HCT116 (cell line): ENCODE measurements around the gene EXOSC3. TPM values are rescaled to one million over a fixed set of nuclear protein-coding genes. Genes with fewer than 3 reads are reported as not detected.

Source experiments
- ATAC-seq: fragments of 200-7000 bp; cut with Tn5 transposase; 2 replicates; pipeline ENCODE4 v1.9.1; 2020; ENCODE audit warnings: mild to moderate bottlenecking, moderate library complexity
- BruUV-seq: library from RNA; stranded (reverse); fragments of 400-500 nt; replicated peaks from 2 replicates; lab custom pipeline; 2021; lab: Mats Ljungman, UMichigan
- CTCF ChIA-PET: fragments of 300-600 bp; sonication (Branson Sonifier 250); formaldehyde crosslinking; loops from one replicate; lab custom pipeline; 2021; ENCODE audit warnings: antibody characterized with exemption; lab: Charles Lee
- POLR2A ChIA-PET: fragments of 300-600, 350-600 bp; sonication (Branson Sonifier 250); formaldehyde crosslinking; loops from one replicate; lab custom pipeline; 2021; ENCODE audit warnings: antibody characterized with exemption; lab: Charles Lee
- RAD21 ChIA-PET, 2 experiments: fragments of 300-600 bp; sonication (Branson Sonifier 250); formaldehyde crosslinking; loops; one replicate each; lab custom pipeline; 2023; ENCODE audit warnings: low total read pairs in 2 of 2; ENCODE audit not compliant: uncharacterized antibody in 2 of 2, unreplicated experiment in 2 of 2, low non-redundant PET in 1 of 2; lab: Charles Lee
- DNase-seq: peaks from one replicate; pipeline ENCODE4 v3.0.0-alpha.2; 2010; ENCODE audit warnings: low read depth, low spot score
- H2AFZ ChIP-seq: fragments of 200-600 bp; shearing (Covaris generic), sonication (generic); 2 replicates; pipeline ENCODE4 v1.6.1; 2017; ENCODE audit warnings: low read depth, mixed run types, mixed read lengths, antibody characterized with exemption, low read length; ENCODE audit not compliant: poor library complexity, severe bottlenecking
- H3K27ac ChIP-seq: 2 replicates; pipeline ENCODE4 v1.5.1; 2012; ENCODE audit warnings: low read depth, low read length
- H3K27me3 ChIP-seq: fragments of 200-600 bp; sonication (generic); 2 replicates; pipeline ENCODE4 v1.6.1; 2016; ENCODE audit warnings: mixed run types, low read length, mixed read lengths; ENCODE audit not compliant: insufficient read depth
- H3K36me3 ChIP-seq, 2 experiments: fragments of 200-500 bp in 1 of 2; fragments of 200-600 bp in 1 of 2; sonication (Bioruptor generic) in 1 of 2; sonication (generic) in 1 of 2; 2 replicates each; pipeline versions ENCODE4 v1.5.1 to v1.6.1; 2014 to 2016; ENCODE audit warnings: low read length in 2 of 2, inconsistent platforms in 1 of 2, mixed read lengths in 1 of 2, mixed run types in 1 of 2; ENCODE audit not compliant: insufficient read depth in 2 of 2, control insufficient read depth in 1 of 2
- H3K4me1 ChIP-seq, 2 experiments: fragments of 200-600 bp in 1 of 2; sonication (generic) in 1 of 2; 2 replicates each; pipeline versions ENCODE4 v1.5.1 to v1.6.1; 2012 to 2017; ENCODE audit warnings: low read length in 2 of 2, inconsistent platforms in 1 of 2, mild to moderate bottlenecking in 1 of 2, mixed read lengths in 1 of 2, mixed run types in 1 of 2, moderate library complexity in 1 of 2; ENCODE audit not compliant: insufficient read depth in 2 of 2, control insufficient read depth in 1 of 2
- H3K4me2 ChIP-seq: fragments of 200-600 bp; sonication (generic); 2 replicates; pipeline ENCODE4 v1.6.1; 2017; ENCODE audit warnings: mixed run types, low read length, mixed read lengths
- H3K4me3 ChIP-seq, 2 experiments: fragments of 200-600 bp in 1 of 2; sonication (generic) in 1 of 2; replicated peaks in 1 of 2; 2 replicates each; pipeline ENCODE4 v1.5.1; 2011 to 2016; ENCODE audit warnings: low read length in 2 of 2, control low read depth in 1 of 2, low read depth in 1 of 2, mild to moderate bottlenecking in 1 of 2, mixed read lengths in 1 of 2, mixed run types in 1 of 2
- H3K79me2 ChIP-seq: fragments of 200-600 bp; sonication (generic); 2 replicates; pipeline ENCODE4 v1.6.1; 2017; ENCODE audit warnings: mild to moderate bottlenecking, mixed run types, low read length, moderate library complexity, mixed read lengths; ENCODE audit not compliant: insufficient read depth
- H3K9ac ChIP-seq: fragments of 200-600 bp; sonication (generic); 2 replicates; pipeline ENCODE4 v1.6.1; 2016; ENCODE audit warnings: low read length, mixed read lengths
- H3K9me2 ChIP-seq: fragments of 200-600 bp; sonication (generic), shearing (Covaris generic); 2 replicates; pipeline ENCODE4 v1.6.1; 2017; ENCODE audit warnings: mixed run types, mild to moderate bottlenecking, moderate library complexity; ENCODE audit not compliant: insufficient read depth
- H3K9me3 ChIP-seq, 2 experiments: fragments of 200-500 bp in 1 of 2; fragments of 200-600 bp in 1 of 2; sonication (Bioruptor generic) in 1 of 2; sonication (generic) in 1 of 2; 2 replicates each; pipeline ENCODE4 v1.6.1; 2014 to 2017; ENCODE audit warnings: low read length in 2 of 2, mixed read lengths in 2 of 2, inconsistent platforms in 1 of 2, low read depth in 1 of 2, mild to moderate bottlenecking in 1 of 2, mixed run types in 1 of 2, moderate library complexity in 1 of 2; ENCODE audit not compliant: control insufficient read depth in 1 of 2, insufficient read depth in 1 of 2
- H4K20me1 ChIP-seq: fragments of 200-600 bp; sonication (generic), shearing (Covaris generic); 2 replicates; pipeline ENCODE4 v1.6.1; 2017; ENCODE audit warnings: mixed run types, mild to moderate bottlenecking, moderate library complexity; ENCODE audit not compliant: insufficient read depth
- CBX3 ChIP-seq: IDR thresholded peaks from 2 replicates; pipeline ENCODE4 v1.6.1; 2012; ENCODE audit warnings: low read depth
- EZH2phosphoT487 ChIP-seq: fragments of 200-600 bp; IDR thresholded peaks from 2 replicates; pipeline ENCODE4 v1.6.1; 2018; ENCODE audit warnings: antibody characterized with exemption, borderline replicate concordance
- FOSL1 ChIP-seq: IDR thresholded peaks from 2 replicates; pipeline ENCODE4 v1.6.1; 2012; ENCODE audit warnings: low read depth
- MAX ChIP-seq: IDR thresholded peaks from 2 replicates; pipeline ENCODE4 v1.6.1; 2012
- POLR2A ChIP-seq: IDR thresholded peaks from 2 replicates; pipeline ENCODE4 v1.7.0; 2011; ENCODE audit warnings: borderline replicate concordance; ENCODE audit not compliant: insufficient read depth, insufficient read length; ENCODE audit errors: extremely low read depth
- TCF7L2 ChIP-seq: IDR thresholded peaks from 2 replicates; pipeline ENCODE4 v1.7.0; 2011; ENCODE audit warnings: borderline replicate concordance, inconsistent platforms; ENCODE audit not compliant: insufficient read depth, insufficient read length; ENCODE audit errors: extremely low read depth
- YY1 ChIP-seq: IDR thresholded peaks from 2 replicates; pipeline ENCODE4 v1.6.1; 2011; ENCODE audit warnings: low read length, low read depth, moderate library complexity, mild to moderate bottlenecking; ENCODE audit not compliant: insufficient replicate concordance; ENCODE audit errors: extremely low read depth
- intact Hi-C: fragments of 100-400 bp; cut with micrococcal nuclease; formaldehyde crosslinking; loops from 2 replicates; pipeline ENCODE4 v1.10.0; 2022
- total RNA-seq: library from RNA; stranded (reverse); gene quantifications from one replicate; pipeline ENCODE4 v1.2.1, GENCODE V29; 2021; ENCODE audit not compliant: unreplicated experiment
- TF ChIP-seq, protein P1 (sequence below): IDR thresholded peaks from 2 replicates; pipeline ENCODE4 v1.6.1; 2011; ENCODE audit warnings: mild to moderate bottlenecking, low read length, moderate library complexity; ENCODE audit not compliant: insufficient replicate concordance; ENCODE audit errors: extremely low read depth

Gene EXOSC3
- total RNA-seq, 1 experiment from 2014 or later: 79.6 TPM

DNA sequence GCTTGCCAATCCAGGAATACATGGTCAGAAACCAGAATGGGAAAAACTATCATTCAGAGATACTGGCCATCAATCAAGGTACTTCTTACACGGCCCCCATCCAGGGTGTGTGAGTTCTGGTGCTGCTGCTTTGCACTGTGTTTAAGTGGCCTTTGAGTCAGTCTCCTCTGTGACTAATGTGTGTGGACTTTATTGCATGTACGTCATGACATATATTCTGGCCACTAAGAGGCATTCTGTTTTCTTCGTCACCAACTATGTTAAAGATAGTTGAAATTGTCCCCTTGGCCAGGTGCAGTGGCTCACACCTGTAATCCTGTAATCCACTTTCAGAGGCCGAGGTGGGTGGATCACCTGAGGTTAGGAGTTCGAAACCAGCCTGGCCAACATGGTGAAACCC lies 8.5 kb downstream of the EXOSC3 start:
- intact Hi-C loops: no loop called here
- Histone ChIP-seq H3K27me3 (no peaks in the 10 kb centered on the region), H3K9ac (no peak overlapping the region), H3K4me1 (no peaks in the 10 kb centered on the region), H3K36me3 (peaks cover 35 to 45% of the 10 kb centered on the region in 2 experiments), H3K9me3 (no peaks in the 10 kb centered on the region), H3K4me2 (no peak overlapping the region), H3K9me2 (no peaks in the 10 kb centered on the region), H4K20me1 (peaks cover 5% of the 10 kb centered on the region; the same call in 1 of the 2 replicates), H3K27ac (no peak overlapping the region), H2AFZ (no peak overlapping the region)
- DNase-seq: no peak
- ChIA-PET POLR2A (interaction anchor here (0.7 kb wide), 1 partner anchor 582 kb away, joined by 6 read pairs; no protein-coding TSS in a partner anchor), RAD21 (no interaction called here)
- BruUV-seq: no TSS peak
- no peak for ATAC-seq
- no peak for TF ChIP-seq MAX
- no peak for TF ChIP-seq CBX3
- no peak for TF ChIP-seq YY1
- no peak for TF ChIP-seq POLR2A
- no peak for TF ChIP-seq TCF7L2
- TF ChIP-seq, protein P1, sequence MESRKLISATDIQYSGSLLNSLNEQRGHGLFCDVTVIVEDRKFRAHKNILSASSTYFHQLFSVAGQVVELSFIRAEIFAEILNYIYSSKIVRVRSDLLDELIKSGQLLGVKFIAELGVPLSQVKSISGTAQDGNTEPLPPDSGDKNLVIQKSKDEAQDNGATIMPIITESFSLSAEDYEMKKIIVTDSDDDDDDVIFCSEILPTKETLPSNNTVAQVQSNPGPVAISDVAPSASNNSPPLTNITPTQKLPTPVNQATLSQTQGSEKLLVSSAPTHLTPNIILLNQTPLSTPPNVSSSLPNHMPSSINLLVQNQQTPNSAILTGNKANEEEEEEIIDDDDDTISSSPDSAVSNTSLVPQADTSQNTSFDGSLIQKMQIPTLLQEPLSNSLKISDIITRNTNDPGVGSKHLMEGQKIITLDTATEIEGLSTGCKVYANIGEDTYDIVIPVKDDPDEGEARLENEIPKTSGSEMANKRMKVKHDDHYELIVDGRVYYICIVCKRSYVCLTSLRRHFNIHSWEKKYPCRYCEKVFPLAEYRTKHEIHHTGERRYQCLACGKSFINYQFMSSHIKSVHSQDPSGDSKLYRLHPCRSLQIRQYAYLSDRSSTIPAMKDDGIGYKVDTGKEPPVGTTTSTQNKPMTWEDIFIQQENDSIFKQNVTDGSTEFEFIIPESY: no peak
- no peak for TF ChIP-seq FOSL1
- no peak for TF ChIP-seq EZH2phosphoT487
- TF ChIP-seq, all 23 proteins: peak for 0
- Histone ChIP-seq H3K79me2 (peaks cover 27% of the 10 kb centered on the region), H3K4me3 (no peak overlapping the region)
- CTCF ChIA-PET: no interaction called here
